Body of pancreas (tissue), 4 donors: ENCODE data around the gene PBX1. TPM values are rescaled to one million over a fixed set of nuclear protein-coding genes. Genes with fewer than 3 reads are reported as not detected.

ENCODE experiments used
- ATAC-seq: fragments of 150-250 bp; one replicate; pipeline ENCODE4 v1.9.1; 2016
- DNase-seq, 4 donors: peaks; one replicate each; pipeline ENCODE4 v3.0.0-alpha.2; 2019
- H3K27ac ChIP-seq, 4 donors: fragments of 200-600 bp; sonication (generic); 1 replicate in 3 of 4; 2 replicates in 1 of 4; pipeline versions ENCODE4 v1.5.1 to v1.6.1; 2016 to 2019; ENCODE audit warnings: mild to moderate bottlenecking in 1 of 4, mixed read lengths in 1 of 4, moderate library complexity in 1 of 4
- H3K27me3 ChIP-seq, 2 donors: fragments of 200-600 bp; sonication (generic); one replicate each; pipeline ENCODE4 v1.6.0; 2016; ENCODE audit warnings: mild to moderate bottlenecking in 1 of 2
- H3K36me3 ChIP-seq, 2 donors: fragments of 200-600 bp; sonication (generic); replicated peaks in 1 of 2; 2 replicates each; pipeline ENCODE4 v1.5.1; 2016; ENCODE audit warnings: low read depth in 2 of 2; ENCODE audit not compliant: insufficient read depth in 1 of 2
- H3K4me1 ChIP-seq: fragments of 200-600 bp; sonication (generic); one replicate; pipeline ENCODE4 v1.6.0; 2016
- H3K4me3 ChIP-seq, 2 donors: fragments of 200-600 bp; sonication (generic); 1 replicate in 1 of 2; 2 replicates in 1 of 2; pipeline ENCODE4 v1.5.1; 2016 to 2019
- H3K9me3 ChIP-seq, 3 donors: fragments of 200-600 bp; sonication (generic); 1 replicate in 2 of 3; 2 replicates in 1 of 3; pipeline ENCODE4 v1.5.1; 2016
- CTCF ChIP-seq, 7 experiments: fragments of 450-650 bp in 4 of 7; fragments of 200-600 bp in 3 of 7; sonication (generic) in 3 of 7; IDR thresholded peaks; one replicate each; pipeline ENCODE4 v1.5.1; 2016 to 2019; ENCODE audit warnings: antibody characterized with exemption in 7 of 7
- POLR2A ChIP-seq, 3 donors: fragments of 450-650 bp; IDR thresholded peaks; one replicate each; pipeline ENCODE4 v1.6.1; 2016; ENCODE audit warnings: antibody characterized with exemption in 3 of 3, mild to moderate bottlenecking in 2 of 3
- WGBS, 2 donors: methylation state at CpG; one replicate each; pipeline ENCODE4 v1.1.5; 2017; 5-methylcytosine and 5-hydroxymethylcytosine counted together
- intact Hi-C: fragments of 100-400 bp; cut with DNase I; formaldehyde crosslinking; loops from one replicate; pipeline ENCODE4 v1.15.1; 2023
- total RNA-seq, 2 donors: library from RNA; depleted of rRNA; stranded (reverse); fragments of >200 nt; gene quantifications; one replicate each; pipeline ENCODE4 v1.1.0, GENCODE V29; 2016

The PBX1 gene
- total RNA-seq, 2 donors from 2014 or later: 83.1 to 111 TPM

DNA sequence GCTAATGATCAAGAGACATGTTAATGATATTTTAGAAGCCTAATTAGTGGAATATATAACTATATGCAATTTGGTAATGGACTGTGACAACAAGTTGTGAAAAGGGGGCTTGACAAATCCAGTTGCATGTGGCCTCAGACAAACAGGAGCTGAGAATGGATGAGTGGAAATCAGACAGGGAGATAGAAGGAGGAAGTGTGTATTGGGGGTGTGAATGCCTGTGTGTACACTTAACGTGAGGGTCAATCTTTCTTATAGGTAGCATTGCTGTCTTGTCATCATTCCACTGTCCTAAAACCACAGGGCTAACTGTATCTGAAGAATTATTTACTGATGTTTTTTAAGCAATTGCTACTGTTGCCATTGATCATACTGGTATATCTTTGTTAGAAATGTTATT is 64.8 kb downstream of the PBX1 start:
- ATAC-seq (no peak), DNase-seq (no peak)
- Histone ChIP-seq H3K27ac (no peak overlapping the region), H3K27me3 (no peaks in the 10 kb centered on the region), H3K9me3 (no peaks in the 10 kb centered on the region), H3K4me1 (peaks cover 38% of the 10 kb centered on the region), H3K36me3 (no peaks in the 10 kb centered on the region), H3K4me3 (no peak overlapping the region)
- WGBS, 2 donors: 52% methylated on average over 1 of the region's 1 CpG
- intact Hi-C loops: no loop called here
- TF ChIP-seq POLR2A (IDR thresholded peaks at IDR 0.05): no peak
- no peak for TF ChIP-seq CTCF (IDR thresholded peaks at IDR 0.05)

- 65 to 82% methylated on average over 1 of the region's 1 CpG for WGBS, 2 donors
- Histone ChIP-seq H3K9me3 (no peaks in the 10 kb centered on the region), H3K4me3 (no peak overlapping the region), H3K36me3 (no peaks in the 10 kb centered on the region), H3K4me1 (peaks cover 32% of the 10 kb centered on the region), H3K27me3 (no peaks in the 10 kb centered on the region), H3K27ac (no peak overlapping the region)
- ATAC-seq: no peak
- intact Hi-C loops: no loop called here
- no peak for DNase-seq
- TF ChIP-seq CTCF (IDR thresholded peaks at IDR 0.05) (no peak), POLR2A (IDR thresholded peaks at IDR 0.05) (no peak)
These were observed 65.4 kb downstream of the PBX1 start for GRCh38 chr1:164624400-164624799.

GRCh38 chr1:164625004-164625617 is 66.1 kb downstream of the PBX1 start:
- no peak for ATAC-seq
- H3K9me3 ChIP-seq: no peaks in the 10 kb centered on the region
- peaks cover 31% of the 10 kb centered on the region for H3K4me1 ChIP-seq
- no peaks in the 10 kb centered on the region for H3K27me3 ChIP-seq
- no peak for DNase-seq
- H3K27ac ChIP-seq: no peak overlapping the region
- TF ChIP-seq CTCF (IDR thresholded peaks at IDR 0.05) (peak in 5 of 7 experiments; percentile 9 to 34 (median 27)), POLR2A (IDR thresholded peaks at IDR 0.05) (no peak)
- intact Hi-C loops: no loop called here
- 64 to 75% methylated on average over 7 of the region's 7 CpGs for WGBS, 2 donors
- H3K36me3 ChIP-seq: no peaks in the 10 kb centered on the region
- H3K4me3 ChIP-seq: no peak overlapping the region

DNA sequence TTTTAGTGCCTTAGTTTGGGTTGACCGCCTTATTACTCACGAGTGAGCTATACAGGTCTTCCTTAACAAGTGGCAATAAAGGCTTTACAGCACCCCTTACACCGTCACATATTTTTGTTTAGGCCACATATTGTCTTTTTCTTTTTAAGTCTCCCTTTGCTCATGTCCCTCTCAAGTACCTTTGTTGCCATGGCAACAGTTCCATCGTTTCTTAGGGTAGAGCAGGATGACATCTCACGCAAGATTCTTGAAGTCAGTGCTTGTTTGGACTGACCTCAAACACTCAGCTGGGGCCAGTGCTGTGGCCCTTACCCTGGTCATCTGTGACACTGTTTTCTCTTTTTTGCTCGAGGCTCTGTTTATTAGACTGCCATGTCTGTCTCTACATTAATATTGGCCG is 69.8 kb downstream of the PBX1 start:
- no peaks in the 10 kb centered on the region for H3K36me3 ChIP-seq
- whole genome bisulfite sequencing, 2 donors: 77 to 80% methylated on average over 7 of the region's 7 CpGs
- no peaks in the 10 kb centered on the region for H3K27me3 ChIP-seq
- intact Hi-C loops: no loop called here
- H3K4me1 ChIP-seq: peaks cover 48% of the 10 kb centered on the region
- no peaks in the 10 kb centered on the region for H3K9me3 ChIP-seq
- TF ChIP-seq POLR2A (IDR thresholded peaks at IDR 0.05) (no peak), CTCF (IDR thresholded peaks at IDR 0.05) (no peak)
- no peak overlapping the region for H3K4me3 ChIP-seq
- H3K27ac ChIP-seq: peak overlapping the region in 1 of 4 donors; percentile 88
- ATAC-seq (no peak), DNase-seq (no peak)

GRCh38 chr1:164629971-164630370 is 71.0 kb downstream of the PBX1 start:
- 53 to 61% methylated on average over 8 of the region's 8 CpGs for WGBS, 2 donors
- H3K27me3 ChIP-seq: no peaks in the 10 kb centered on the region
- no peak for ATAC-seq
- H3K4me3 ChIP-seq: no peak overlapping the region
- no peaks in the 10 kb centered on the region for H3K9me3 ChIP-seq
- peaks cover 60% of the 10 kb centered on the region for H3K4me1 ChIP-seq
- H3K27ac ChIP-seq: peak overlapping the region in 3 of 4 donors; percentile 11 to 88 (median 46)
- no peaks in the 10 kb centered on the region for H3K36me3 ChIP-seq
- no peak for TF ChIP-seq POLR2A (IDR thresholded peaks at IDR 0.05)
- TF ChIP-seq CTCF (IDR thresholded peaks at IDR 0.05): no peak
- intact Hi-C loops: no loop called here
- no peak for DNase-seq
